Measurements from ENCODE around the gene ASGR1. TPM values are rescaled to one million over a fixed set of nuclear protein-coding genes. Genes with fewer than 3 reads are reported as not detected.

Gene ASGR1
- polyA plus RNA-seq, 1 donor from 2014 or later = 80.2 TPM

DNA sequence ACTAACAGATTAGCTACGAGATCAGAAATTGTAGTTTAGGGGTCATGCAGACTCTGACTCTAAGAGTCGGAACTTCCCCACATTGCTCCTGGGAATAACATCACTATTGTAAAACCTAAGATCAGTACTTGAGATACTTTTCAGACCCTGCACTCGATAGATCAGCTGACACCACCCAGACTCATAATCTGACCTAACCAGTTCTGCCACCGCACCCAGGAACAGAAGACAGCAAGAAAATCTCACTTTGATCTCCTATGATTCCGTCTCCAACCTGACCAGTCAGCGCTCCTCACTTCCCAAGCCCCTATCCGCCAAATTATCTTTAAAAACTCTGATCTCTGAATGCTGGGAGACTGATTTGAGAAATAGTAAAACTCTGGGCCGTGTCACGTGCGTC is 37.3 kb downstream of the ASGR1 start:
- Histone ChIP-seq H3F3A (ENCODE audit: insufficient read depth, low read length, poor library complexity, severe bottlenecking) (no peaks in the 10 kb centered on the region), H3K9ac (ENCODE audit: low read length) (no peak overlapping the region), H2AFZ (ENCODE audit: low read depth, low read length) (no peak overlapping the region), H3K36me3 (ENCODE audit: insufficient read depth, low read length) (no peaks in the 10 kb centered on the region), H3K4me2 (ENCODE audit: low read length) (no peak overlapping the region), H4K20me1 (ENCODE audit: insufficient read depth) (no peaks in the 10 kb centered on the region), H3K79me2 (replicated peaks; ENCODE audit: insufficient read depth, low read length) (no peaks in the 10 kb centered on the region), H3K9me3 (ENCODE audit: low read length) (no peaks in the 10 kb centered on the region), H3K27me3 (ENCODE audit: insufficient read depth, low read depth, low read length) (no peaks in the 10 kb centered on the region), H3K27ac (ENCODE audit: low read length) (no peak overlapping the region), H3K9me2 (ENCODE audit: insufficient read depth, low read length) (no peaks in the 10 kb centered on the region), H3K4me3 (ENCODE audit: low read length) (no peak overlapping the region)
- TF ChIP-seq MXI1 (conservative IDR thresholded peaks at IDR 0.05; ENCODE audit: poor library complexity, severe bottlenecking) (no peak), TAF1 (IDR thresholded peaks at IDR 0.05; ENCODE audit: low read depth) (no peak), EZH2 (IDR thresholded peaks at IDR 0.05; ENCODE audit: borderline replicate concordance, insufficient read depth, low read length, poor library complexity, severe bottlenecking) (no peak), RAD21 (conservative IDR thresholded peaks at IDR 0.05) (no peak), POLR2AphosphoS5 (IDR thresholded peaks at IDR 0.05) (no peak), SMC3 (conservative IDR thresholded peaks at IDR 0.05; ENCODE audit: poor library complexity) (no peak), EP300 (conservative IDR thresholded peaks at IDR 0.05; ENCODE audit: poor library complexity, severe bottlenecking) (no peak)
- TF ChIP-seq, protein P1, sequence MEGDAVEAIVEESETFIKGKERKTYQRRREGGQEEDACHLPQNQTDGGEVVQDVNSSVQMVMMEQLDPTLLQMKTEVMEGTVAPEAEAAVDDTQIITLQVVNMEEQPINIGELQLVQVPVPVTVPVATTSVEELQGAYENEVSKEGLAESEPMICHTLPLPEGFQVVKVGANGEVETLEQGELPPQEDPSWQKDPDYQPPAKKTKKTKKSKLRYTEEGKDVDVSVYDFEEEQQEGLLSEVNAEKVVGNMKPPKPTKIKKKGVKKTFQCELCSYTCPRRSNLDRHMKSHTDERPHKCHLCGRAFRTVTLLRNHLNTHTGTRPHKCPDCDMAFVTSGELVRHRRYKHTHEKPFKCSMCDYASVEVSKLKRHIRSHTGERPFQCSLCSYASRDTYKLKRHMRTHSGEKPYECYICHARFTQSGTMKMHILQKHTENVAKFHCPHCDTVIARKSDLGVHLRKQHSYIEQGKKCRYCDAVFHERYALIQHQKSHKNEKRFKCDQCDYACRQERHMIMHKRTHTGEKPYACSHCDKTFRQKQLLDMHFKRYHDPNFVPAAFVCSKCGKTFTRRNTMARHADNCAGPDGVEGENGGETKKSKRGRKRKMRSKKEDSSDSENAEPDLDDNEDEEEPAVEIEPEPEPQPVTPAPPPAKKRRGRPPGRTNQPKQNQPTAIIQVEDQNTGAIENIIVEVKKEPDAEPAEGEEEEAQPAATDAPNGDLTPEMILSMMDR (IDR thresholded peaks at IDR 0.05; ENCODE audit: poor library complexity, severe bottlenecking) = no peak
- TF ChIP-seq, protein P2, sequence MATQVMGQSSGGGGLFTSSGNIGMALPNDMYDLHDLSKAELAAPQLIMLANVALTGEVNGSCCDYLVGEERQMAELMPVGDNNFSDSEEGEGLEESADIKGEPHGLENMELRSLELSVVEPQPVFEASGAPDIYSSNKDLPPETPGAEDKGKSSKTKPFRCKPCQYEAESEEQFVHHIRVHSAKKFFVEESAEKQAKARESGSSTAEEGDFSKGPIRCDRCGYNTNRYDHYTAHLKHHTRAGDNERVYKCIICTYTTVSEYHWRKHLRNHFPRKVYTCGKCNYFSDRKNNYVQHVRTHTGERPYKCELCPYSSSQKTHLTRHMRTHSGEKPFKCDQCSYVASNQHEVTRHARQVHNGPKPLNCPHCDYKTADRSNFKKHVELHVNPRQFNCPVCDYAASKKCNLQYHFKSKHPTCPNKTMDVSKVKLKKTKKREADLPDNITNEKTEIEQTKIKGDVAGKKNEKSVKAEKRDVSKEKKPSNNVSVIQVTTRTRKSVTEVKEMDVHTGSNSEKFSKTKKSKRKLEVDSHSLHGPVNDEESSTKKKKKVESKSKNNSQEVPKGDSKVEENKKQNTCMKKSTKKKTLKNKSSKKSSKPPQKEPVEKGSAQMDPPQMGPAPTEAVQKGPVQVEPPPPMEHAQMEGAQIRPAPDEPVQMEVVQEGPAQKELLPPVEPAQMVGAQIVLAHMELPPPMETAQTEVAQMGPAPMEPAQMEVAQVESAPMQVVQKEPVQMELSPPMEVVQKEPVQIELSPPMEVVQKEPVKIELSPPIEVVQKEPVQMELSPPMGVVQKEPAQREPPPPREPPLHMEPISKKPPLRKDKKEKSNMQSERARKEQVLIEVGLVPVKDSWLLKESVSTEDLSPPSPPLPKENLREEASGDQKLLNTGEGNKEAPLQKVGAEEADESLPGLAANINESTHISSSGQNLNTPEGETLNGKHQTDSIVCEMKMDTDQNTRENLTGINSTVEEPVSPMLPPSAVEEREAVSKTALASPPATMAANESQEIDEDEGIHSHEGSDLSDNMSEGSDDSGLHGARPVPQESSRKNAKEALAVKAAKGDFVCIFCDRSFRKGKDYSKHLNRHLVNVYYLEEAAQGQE (IDR thresholded peaks at IDR 0.05; ENCODE audit: borderline replicate concordance) = no peak

DNA sequence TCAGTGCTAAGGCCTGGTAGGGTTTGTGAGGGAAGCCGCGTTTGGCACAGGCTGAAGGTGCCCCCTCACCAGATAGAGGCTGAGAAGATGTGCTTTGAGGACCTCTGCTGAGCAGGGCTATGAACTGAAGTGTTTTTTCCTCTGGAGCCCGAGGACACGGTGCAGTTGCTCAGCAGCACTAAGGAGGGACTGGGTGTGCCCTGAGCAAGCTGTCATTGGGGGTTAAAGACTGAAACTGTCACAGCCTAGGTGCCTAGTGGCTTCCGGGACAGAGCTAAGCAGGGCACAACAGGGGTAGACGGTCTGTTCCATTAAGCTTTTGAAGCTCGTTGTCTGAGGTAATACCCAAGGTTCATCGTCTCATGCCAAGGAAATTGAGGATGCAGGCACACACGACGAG is 39.8 kb downstream of the ASGR1 start:
- H4K20me1 ChIP-seq (ENCODE audit: insufficient read depth) = no peaks in the 10 kb centered on the region
- H3K9me3 ChIP-seq (ENCODE audit: low read length) = no peaks in the 10 kb centered on the region
- no peak for TF ChIP-seq MXI1 (conservative IDR thresholded peaks at IDR 0.05; ENCODE audit: poor library complexity, severe bottlenecking)
- no peak for TF ChIP-seq EZH2 (IDR thresholded peaks at IDR 0.05; ENCODE audit: borderline replicate concordance, insufficient read depth, low read length, poor library complexity, severe bottlenecking)
- TF ChIP-seq EP300 (conservative IDR thresholded peaks at IDR 0.05; ENCODE audit: poor library complexity, severe bottlenecking) = no peak
- no peak for TF ChIP-seq RAD21 (conservative IDR thresholded peaks at IDR 0.05)
- TF ChIP-seq SMC3 (conservative IDR thresholded peaks at IDR 0.05; ENCODE audit: poor library complexity) = no peak
- no peak for TF ChIP-seq POLR2AphosphoS5 (IDR thresholded peaks at IDR 0.05)
- no peak for TF ChIP-seq TAF1 (IDR thresholded peaks at IDR 0.05; ENCODE audit: low read depth)
- no peaks in the 10 kb centered on the region for H3F3A ChIP-seq (ENCODE audit: insufficient read depth, low read length, poor library complexity, severe bottlenecking)
- no peak overlapping the region for H3K4me3 ChIP-seq (ENCODE audit: low read length)
- no peak overlapping the region for H2AFZ ChIP-seq (ENCODE audit: low read depth, low read length)
- H3K4me2 ChIP-seq (ENCODE audit: low read length) = no peak overlapping the region
- H3K27me3 ChIP-seq (ENCODE audit: insufficient read depth, low read depth, low read length) = no peaks in the 10 kb centered on the region
- no peaks in the 10 kb centered on the region for H3K79me2 ChIP-seq (replicated peaks; ENCODE audit: insufficient read depth, low read length)
- no peaks in the 10 kb centered on the region for H3K36me3 ChIP-seq (ENCODE audit: insufficient read depth, low read length)
- no peak overlapping the region for H3K27ac ChIP-seq (ENCODE audit: low read length)
- no peaks in the 10 kb centered on the region for H3K9me2 ChIP-seq (ENCODE audit: insufficient read depth, low read length)
- H3K9ac ChIP-seq (ENCODE audit: low read length) = no peak overlapping the region
